Endothelial cell (in vitro differentiated cells): ENCODE measurements around the gene ZRANB3. TPM values are rescaled to one million over a fixed set of nuclear protein-coding genes. Genes with fewer than 3 reads are reported as not detected.
"Not testable (repeated sequence)": the region's sequence is repeated elsewhere in the genome, so short reads cannot be mapped to it uniquely, and the experiment has no call there.

Experiments used
- DNase-seq: peaks from one replicate; pipeline ENCODE4 v3.0.0; 2021; ENCODE audit warnings: low spot score
- H3K27ac Mint-ChIP-seq: one replicate; pipeline ENCODE4 v1.8.0; 2021; ENCODE audit warnings: mixed read lengths, inconsistent platforms; ENCODE audit not compliant: unreplicated experiment
- H3K27me3 Mint-ChIP-seq: one replicate; pipeline ENCODE4 v1.8.0; 2021; ENCODE audit warnings: mild to moderate bottlenecking, moderate library complexity, mixed read lengths, inconsistent platforms; ENCODE audit not compliant: unreplicated experiment
- H3K36me3 Mint-ChIP-seq: one replicate; pipeline ENCODE4 v1.8.0; 2021; ENCODE audit warnings: mild to moderate bottlenecking, low read depth, mixed read lengths, inconsistent platforms; ENCODE audit not compliant: unreplicated experiment
- H3K4me1 Mint-ChIP-seq: one replicate; pipeline ENCODE4 v1.8.0; 2021; ENCODE audit warnings: mild to moderate bottlenecking, mixed read lengths, inconsistent platforms; ENCODE audit not compliant: unreplicated experiment
- H3K4me3 Mint-ChIP-seq: one replicate; pipeline ENCODE4 v1.8.0; 2021; ENCODE audit warnings: mild to moderate bottlenecking, mixed read lengths, inconsistent platforms; ENCODE audit not compliant: unreplicated experiment
- H3K9me3 Mint-ChIP-seq: one replicate; pipeline ENCODE4 v1.8.0; 2021; ENCODE audit warnings: mixed read lengths, inconsistent platforms; ENCODE audit not compliant: unreplicated experiment
- total RNA-seq: library from RNA; stranded (reverse); fragmentation: NEBNext Ultra II Directional; extraction: Animal tissue kit (Norgen Biotek cat#: 25700); gene quantifications from one replicate; pipeline ENCODE4 v1.2.1, GENCODE V29; 2021; ENCODE audit not compliant: unreplicated experiment
- TF ChIP-seq, protein P1 (sequence below): fragments of 200-600 bp; sonication (generic); IDR thresholded peaks from one replicate; pipeline ENCODE4 v1.5.0; 2021; ENCODE audit warnings: antibody characterized with exemption; ENCODE audit not compliant: unreplicated experiment

Gene ZRANB3
- total RNA-seq, 1 donor from 2014 or later: 9.4 TPM

DNA sequence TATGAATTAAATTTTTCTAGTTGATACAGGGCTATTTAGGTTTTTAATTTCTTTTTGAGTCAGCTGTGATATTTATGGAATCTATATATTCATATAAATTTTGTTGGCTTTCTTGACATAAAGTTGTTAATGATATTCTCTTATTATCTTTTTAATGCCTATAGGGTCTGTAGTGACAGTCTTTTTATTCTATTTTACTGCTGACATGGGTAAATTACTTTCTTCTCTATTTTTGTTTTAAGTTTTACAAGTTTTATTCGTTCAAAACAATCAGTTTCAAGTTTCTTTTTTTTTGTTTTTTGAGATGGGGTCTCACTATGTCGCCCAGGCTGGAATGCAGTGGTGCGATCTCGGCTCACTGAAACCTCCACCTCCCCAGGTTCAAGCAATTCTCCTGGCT lies 226.3 kb downstream of the ZRANB3 start:
- Mint-ChIP-seq H3K27me3 (peaks cover 1% of the 10 kb centered on the region), H3K36me3 (no peaks in the 10 kb centered on the region), H3K9me3 (no peaks in the 10 kb centered on the region), H3K4me3 (no peak overlapping the region), H3K4me1 (no peaks in the 10 kb centered on the region), H3K27ac (no peak overlapping the region)
- TF ChIP-seq, protein P1, sequence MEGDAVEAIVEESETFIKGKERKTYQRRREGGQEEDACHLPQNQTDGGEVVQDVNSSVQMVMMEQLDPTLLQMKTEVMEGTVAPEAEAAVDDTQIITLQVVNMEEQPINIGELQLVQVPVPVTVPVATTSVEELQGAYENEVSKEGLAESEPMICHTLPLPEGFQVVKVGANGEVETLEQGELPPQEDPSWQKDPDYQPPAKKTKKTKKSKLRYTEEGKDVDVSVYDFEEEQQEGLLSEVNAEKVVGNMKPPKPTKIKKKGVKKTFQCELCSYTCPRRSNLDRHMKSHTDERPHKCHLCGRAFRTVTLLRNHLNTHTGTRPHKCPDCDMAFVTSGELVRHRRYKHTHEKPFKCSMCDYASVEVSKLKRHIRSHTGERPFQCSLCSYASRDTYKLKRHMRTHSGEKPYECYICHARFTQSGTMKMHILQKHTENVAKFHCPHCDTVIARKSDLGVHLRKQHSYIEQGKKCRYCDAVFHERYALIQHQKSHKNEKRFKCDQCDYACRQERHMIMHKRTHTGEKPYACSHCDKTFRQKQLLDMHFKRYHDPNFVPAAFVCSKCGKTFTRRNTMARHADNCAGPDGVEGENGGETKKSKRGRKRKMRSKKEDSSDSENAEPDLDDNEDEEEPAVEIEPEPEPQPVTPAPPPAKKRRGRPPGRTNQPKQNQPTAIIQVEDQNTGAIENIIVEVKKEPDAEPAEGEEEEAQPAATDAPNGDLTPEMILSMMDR: no peak
- no peak for DNase-seq

DNA sequence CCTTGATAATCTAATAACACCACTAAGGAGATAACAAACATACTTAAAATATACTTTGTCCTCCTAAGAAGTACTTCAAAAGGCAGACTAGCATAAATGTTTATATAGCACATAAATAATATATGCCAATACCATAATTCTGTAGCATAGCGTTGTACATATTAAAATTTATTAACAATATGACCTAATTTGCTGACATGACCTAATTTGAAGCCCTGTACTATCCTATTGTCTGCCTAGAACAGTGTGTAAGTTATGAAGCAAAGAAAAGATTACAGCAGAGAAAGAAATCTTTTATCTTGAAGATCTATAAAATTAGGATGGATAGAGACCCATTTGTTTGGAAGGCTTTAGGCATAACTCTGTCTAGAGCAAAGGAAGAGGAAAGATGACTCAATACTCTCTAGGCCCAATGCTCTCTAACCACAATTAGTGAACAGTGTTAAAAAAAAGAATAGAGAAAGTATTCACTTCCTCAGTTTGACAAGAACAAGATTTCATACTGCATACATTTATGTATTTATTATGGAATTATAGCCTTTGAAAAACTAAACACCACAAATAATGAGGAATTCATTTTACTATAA lies 231.3 kb downstream of the ZRANB3 start:
- TF ChIP-seq, protein P1: no peak
- H3K9me3 Mint-ChIP-seq: peaks cover 4% of the 10 kb centered on the region
- peaks cover 30% of the 10 kb centered on the region for H3K36me3 Mint-ChIP-seq
- no peak overlapping the region for H3K4me3 Mint-ChIP-seq
- peaks cover 7% of the 10 kb centered on the region for H3K27me3 Mint-ChIP-seq
- no peak for DNase-seq
- no peaks in the 10 kb centered on the region for H3K4me1 Mint-ChIP-seq
- no peak overlapping the region for H3K27ac Mint-ChIP-seq

DNA sequence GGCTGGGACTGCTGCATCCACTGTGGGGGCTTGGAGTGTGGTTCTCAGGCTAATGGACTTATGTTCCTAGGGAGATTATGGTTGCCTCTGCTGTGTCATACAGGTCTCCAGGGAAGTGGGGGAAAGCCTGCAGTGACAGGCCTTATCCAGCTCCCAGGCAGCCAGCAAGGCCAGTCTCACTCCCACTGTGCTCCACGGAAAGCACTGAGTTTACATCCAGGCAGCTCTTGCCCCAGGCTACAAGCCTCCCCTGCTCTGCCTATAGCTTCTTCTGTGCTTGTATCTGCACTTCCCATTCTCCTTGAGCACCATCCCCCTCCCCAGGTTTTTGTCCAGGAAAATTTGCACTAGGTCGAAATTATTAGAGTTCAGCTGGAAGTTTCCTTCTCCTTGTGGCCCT lies 231.9 kb downstream of the ZRANB3 start:
- no peaks in the 10 kb centered on the region for H3K4me1 Mint-ChIP-seq
- H3K4me3 Mint-ChIP-seq: no peak overlapping the region
- H3K9me3 Mint-ChIP-seq: peaks cover 4% of the 10 kb centered on the region
- TF ChIP-seq, protein P1: no peak
- DNase-seq: no peak
- H3K36me3 Mint-ChIP-seq: peaks cover 30% of the 10 kb centered on the region
- H3K27ac Mint-ChIP-seq: no peak overlapping the region
- peaks cover 7% of the 10 kb centered on the region for H3K27me3 Mint-ChIP-seq

DNA sequence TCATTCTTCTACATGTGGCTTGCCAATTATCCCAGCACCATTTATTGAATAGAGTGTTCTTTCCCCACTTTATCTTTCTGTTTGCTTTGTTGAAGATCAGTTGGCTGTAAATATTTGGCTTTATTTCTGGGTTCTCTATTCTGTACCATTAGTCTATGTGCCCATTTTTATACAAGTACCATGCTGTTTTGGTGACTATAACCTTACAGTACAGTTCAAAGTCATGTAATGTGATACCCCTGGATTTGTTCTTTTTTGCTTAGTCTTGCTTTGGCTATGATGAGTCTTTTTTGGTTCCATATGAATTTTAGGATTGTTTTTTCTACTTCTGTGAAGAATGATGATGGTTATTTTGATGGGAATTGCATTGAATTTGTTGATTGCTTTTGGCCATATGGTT lies 243.9 kb downstream of the ZRANB3 start:
- not testable (repeated sequence) for H3K27ac Mint-ChIP-seq, DNase-seq, H3K4me1 Mint-ChIP-seq, H3K9me3 Mint-ChIP-seq, H3K27me3 Mint-ChIP-seq, H3K4me3 Mint-ChIP-seq
- H3K36me3 Mint-ChIP-seq: peaks cover 15% of the 10 kb centered on the region

DNA sequence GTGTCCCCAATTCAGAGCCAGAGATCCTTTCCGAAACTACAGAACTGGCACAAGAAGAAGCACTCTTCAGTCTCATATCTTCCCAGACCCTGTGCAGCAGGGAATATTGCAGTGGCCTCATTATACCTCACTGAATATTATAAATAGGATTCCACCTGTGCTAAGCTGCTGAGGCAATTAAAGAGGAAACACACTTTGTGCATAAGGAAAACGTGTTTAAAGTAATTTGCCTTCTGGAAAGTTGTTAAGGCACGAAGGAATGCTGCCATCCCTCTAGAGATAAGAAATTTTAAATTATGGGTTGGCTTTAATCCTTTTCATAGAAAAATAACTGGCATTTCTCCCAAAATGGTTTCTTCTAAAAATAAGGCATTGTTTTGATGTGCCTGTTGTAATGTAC lies 245.6 kb downstream of the ZRANB3 start:
- Mint-ChIP-seq H3K9me3 (no peaks in the 10 kb centered on the region), H3K27me3 (no peaks in the 10 kb centered on the region), H3K36me3 (peaks cover 11% of the 10 kb centered on the region), H3K27ac (no peak overlapping the region), H3K4me3 (no peak overlapping the region), H3K4me1 (no peaks in the 10 kb centered on the region)
- TF ChIP-seq, protein P1: no peak
- no peak for DNase-seq
